ENCODE data around the gene TWIST2.

TWIST2 gene

DNA sequence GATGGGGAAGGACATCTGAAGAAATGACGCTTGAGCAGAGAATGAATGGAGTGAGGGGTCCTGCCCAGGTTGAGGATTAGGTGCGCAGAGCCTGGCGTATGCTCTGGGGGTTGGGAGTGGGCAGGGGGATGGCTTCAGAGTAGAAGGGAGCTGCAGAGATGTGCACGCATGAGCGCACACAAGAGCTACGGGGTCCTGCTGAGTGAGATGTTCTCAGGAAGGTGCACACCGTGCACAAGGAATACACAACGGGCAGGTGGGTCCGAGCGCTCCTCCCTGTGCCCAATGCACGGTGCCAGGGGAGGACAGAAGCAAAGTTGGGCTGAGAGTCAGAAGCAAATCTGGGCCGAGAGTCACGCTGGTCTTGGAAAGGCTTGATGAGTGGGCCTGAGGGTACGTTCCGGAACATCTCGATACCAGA lies 25.5 kb downstream of the TWIST2 start:
- no peak for DNase-seq (ENCODE audit: low spot score)

DNA sequence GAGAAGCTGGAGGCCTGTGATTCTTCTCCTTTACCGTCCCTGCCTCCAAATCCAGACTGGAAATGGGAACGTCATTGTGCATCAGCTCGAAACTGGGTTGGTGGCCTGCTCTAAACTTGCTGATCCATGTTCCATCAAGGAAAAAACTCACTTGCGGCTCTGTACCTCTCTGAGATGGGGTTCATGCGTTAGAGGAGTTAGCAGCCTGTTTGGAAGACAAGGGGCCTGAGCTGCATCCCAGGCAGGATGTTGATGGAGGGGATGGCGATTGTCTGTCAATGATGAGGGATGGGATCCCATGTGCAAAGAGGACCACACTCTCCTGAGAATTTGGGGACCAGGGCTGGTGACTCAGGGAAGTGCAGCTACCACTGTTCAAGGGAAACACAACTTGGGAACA lies 26.0 kb downstream of the TWIST2 start:
- DNase-seq (ENCODE audit: low spot score): no peak

DNA sequence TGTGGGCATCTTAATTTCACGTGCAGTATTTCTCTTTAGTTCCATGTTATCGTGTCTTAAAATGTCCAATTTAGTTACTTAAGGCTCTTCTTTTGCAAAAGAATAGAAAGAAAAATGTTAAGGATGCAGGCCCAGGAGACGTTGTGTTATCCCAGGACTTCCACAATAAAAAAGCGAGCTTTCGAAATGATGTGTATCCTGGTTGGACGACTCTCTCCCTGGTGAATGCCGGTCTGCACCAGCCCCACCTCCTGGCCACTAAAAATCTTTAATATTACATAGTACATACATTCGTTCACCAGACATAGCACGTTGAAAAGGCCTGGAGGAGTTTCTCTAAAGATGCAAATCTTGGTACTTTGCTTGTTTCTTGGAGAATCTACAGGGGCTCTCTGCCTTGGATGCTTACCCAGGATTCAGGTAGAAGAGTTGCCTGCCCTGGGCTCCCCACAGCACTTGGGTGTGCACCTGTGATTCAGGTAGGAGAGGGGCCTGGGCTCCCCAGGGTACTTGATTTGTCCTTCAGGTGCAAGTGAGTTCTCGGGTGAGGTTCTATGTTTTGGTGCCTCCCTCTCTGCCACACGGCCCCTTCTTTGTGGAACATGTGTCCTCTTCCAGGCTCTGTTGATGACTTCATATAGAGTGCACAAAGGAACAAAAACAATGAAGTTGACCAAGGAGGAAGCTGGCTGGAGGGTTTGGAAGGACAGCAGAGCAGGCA lies 26.6 kb downstream of the TWIST2 start:
- no peak for DNase-seq (ENCODE audit: low spot score)

DNA sequence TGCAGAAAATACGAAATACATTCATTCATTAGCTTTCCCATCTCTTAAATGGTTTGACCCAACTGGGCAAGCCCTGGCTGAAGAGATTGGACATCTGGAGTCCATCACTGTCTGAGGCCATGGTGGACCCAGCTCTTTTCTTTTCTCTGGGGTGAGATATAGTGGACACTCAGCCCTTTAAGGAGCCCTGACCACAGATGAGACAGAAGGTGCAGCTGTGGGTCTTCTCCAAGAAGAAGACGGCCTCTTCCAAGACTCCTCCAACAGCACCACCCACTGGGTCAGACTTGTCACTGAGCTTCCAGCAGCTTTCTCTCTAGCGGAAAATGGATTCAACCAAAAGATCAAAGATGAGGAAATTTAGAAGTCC lies 27.2 kb downstream of the TWIST2 start:
- DNase-seq (ENCODE audit: low spot score): peak; percentile 47

DNA sequence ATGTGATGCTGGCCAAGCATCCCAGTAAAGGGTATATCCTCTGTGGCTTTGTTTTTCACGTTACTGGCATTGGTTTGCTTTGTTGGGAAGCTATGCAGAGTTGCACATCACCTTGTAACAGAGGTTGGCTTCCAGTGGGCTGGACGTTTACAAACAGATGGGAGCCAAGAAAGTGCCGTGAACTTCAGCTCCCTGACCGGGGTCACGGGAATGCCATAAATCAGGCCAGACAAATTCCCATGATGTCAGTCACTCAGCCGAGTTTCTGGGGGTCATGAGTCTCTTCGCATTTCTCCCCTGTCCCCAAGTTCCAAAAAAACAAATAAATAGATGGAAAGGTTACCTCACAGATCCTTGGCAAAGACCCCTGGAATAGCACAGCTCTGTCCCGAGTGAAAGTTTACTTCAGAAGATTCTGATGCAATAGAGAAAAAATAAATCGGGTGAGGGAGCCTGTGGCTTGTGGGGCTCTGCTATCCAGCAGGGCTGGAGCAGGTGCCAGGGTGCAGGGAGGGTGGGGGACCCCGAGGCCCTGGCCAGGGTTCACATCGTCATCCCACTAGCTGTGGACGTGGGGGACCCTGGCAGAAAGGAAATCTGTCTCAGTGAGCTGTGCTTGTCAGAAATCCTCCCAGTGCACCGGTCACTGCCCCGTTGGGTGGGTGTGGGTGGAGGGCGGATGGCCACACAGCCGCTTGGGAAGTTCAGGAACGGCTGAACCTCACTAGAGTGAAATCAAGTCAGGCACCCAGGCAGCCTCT lies 27.8 kb downstream of the TWIST2 start:
- DNase-seq (ENCODE audit: low spot score): peak; percentile 16

DNA sequence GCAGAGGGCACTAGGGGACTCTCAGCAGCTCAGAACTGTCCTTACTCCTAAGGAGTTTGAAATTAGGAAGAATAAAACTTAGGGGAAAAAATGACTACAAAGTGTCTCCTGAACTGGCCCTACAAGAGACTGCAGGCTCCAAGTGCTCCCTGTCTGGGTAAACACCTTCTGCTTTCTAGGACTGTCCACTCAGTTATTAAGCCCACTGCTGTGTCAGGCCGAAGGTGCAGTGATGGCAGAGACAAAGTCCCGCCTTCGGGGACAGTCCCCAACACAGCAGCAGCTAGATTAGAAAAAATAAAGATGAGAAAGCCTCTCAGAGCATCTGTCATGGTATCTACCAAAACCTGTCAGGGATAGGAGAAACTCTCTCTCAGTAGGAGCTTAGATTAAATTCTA lies 28.3 kb downstream of the TWIST2 start:
- DNase-seq (ENCODE audit: low spot score): no peak

DNA sequence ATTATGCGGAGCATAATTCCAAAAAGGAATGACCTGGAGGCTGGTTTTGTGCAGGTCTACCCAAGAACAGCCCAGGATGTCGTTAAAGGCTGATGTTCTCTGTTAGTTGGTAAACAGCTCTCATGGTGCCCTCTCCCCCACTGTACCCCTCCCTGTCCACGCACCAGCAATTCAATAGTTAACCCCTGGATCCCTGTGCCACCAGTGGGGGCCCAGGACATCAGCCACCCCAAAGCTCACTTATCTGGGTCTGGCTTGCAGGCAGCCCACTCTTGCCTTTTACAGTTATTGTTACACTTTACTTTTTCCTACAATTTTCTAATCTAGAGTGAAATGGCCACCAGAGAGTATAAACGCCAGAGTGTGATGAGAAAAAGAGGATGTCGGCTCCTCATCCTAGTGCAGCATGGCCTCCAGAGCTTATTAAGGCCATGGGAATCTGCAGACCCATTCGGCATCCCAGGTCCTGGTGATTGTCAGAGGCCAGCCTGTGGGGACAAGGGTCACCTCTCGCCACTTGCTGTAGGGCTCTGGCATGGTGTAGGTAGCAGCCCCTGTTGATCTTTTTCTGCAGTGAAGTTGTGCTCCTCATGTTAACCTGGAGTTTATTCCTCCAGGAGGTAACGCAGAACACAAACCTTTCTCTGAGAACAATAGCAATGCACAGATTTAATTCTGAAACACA lies 30.3 kb downstream of the TWIST2 start:
- no peak for DNase-seq (ENCODE audit: low spot score)

DNA sequence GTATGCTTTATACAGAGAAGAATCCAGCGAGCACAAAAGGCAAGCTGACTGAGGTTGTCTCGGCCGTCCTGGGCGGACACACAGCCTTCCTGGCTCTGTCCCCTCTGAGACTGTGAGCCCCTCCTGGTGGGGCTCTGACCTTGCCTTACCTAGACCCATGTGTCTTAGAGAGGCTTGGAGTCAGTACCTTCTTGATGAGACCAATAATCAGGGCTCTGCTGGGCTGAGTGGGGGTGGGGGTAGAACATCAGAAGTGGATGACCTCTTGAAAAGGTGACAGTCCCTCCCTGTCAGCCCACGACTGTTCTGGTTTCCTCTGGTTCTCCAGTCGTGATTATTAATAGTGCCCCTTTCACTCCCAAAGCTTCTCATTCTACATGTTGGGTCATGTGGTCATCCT lies 31.2 kb downstream of the TWIST2 start:
- DNase-seq (ENCODE audit: low spot score): no peak

DNA sequence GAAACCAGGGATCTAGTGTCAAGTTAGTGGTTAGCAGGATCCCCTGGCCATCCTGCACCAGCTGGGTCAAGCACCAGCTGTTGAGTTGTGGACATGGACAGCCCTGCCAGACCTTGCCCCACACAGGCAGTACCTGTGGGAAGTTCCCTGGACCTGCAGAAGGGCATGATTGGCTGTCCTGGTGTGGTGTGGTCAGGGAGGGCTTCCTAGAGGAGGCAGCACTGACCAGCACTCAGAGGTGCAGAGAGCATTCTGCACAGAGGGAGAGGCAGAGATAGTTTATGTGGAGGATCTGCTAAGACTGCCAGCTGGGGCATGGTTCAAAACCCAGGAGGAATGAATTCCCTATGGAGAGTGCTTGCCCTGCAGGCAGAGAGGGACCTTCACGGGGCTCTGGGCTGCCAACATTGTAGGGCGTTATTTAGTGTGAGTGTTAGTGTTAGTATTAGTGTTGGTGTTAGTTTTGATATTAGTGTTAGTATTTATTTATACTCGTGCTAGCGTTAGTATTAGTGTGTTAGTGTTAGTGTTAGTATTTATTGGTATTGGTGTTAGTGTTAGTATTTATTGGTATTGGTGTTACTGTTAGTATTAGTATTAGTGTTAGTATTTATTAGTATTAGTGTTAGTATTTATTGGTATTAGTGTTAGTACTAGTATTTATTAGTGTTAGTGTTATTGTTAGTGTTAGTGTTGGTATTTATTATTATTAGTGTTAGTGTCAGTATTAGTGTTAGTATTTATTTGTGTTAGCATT lies 31.9 kb downstream of the TWIST2 start:
- no peak for DNase-seq (ENCODE audit: low spot score)

DNA sequence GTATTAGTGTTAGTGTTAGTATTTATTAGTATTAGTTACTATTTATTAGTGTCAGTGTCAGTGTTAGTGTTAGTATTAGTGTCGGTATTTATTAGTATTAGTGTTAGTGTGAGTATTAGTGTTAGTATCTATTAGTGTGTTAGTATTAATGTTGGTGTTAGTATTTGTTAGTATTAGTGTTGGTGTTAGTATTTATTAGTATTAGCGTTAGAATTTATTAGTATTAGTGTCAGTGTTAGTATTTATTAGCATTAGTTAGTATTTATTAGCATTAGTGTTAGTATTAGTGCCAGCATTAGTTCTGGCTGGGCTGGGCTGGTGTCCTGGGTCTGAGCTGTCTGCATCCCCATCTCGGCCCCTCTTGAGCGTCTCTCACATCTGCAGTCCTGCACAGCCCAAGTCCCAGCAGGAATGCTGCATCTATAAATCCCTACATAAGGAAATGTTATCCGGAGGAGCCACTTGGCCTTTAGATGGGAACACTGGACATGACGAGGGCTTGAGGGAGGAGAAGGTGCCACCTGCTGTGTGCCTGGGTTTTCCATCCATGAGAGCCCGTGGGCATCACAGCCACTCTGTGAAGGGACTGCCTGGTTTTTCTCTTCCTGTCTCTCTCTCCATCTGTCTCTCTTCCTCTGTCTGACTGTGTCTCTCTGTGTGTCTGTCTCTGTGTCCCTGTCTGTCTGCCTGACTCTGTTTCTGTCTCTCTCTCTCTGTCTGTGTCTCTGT lies 33.6 kb downstream of the TWIST2 start:
- DNase-seq (ENCODE audit: low spot score): no peak

DNA sequence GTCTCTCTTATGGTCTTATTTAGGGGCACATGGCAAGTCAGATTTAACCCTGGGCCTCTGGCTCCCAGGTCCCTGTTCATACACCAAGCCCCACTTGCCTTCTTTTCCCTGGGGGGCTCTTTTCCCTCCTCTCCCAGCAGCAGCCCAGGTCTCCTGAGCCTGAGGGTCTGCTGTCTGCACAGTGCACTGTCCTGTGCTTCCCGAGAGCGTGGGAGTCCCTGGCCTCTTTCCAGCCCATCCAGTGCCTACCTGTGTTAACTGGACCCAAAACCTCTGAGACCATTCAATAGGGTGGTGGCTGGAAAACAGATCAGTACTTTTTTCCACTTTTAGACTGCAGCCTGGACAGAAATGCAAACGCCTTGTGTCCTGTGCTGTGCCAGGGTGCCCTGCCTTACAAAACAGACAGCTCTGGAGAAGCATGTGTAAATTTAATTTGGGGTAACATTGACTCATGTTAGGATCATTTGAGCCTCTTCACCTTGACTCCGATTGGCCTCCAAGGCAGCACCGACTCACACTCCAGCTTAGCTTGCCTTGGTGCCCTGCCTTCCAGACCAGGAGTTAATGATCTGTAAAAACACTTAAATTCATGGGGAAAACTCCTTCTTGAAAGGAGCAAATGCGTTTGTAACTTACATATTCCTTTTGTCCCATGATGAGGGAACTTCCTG lies 34.3 kb downstream of the TWIST2 start:
- peak; percentile 16 for DNase-seq (ENCODE audit: low spot score)

DNA sequence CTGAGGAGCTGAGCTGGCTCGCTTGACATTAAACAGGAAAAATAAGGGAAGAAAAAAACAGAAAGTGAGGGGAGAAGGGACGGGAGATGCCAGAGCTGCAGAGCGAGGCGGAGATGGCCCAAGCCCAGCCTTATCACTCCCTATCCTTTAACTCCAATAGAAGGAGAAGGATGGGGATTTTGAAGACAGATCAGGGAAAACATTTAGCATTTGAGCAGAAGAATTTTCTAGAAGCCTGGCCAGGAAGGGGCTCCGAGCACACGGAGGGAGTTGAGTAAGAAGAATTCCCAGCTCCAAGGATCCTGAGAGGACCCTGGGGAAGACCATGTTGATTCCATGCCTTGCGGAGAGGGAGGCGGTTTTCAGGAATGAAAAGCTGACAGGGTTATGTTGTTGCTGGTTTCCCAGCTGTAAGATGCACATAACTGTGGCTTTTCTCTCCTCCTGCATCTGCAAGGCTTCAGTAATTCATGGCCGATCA lies 35.6 kb downstream of the TWIST2 start:
- no peak for DNase-seq (ENCODE audit: low spot score)

DNA sequence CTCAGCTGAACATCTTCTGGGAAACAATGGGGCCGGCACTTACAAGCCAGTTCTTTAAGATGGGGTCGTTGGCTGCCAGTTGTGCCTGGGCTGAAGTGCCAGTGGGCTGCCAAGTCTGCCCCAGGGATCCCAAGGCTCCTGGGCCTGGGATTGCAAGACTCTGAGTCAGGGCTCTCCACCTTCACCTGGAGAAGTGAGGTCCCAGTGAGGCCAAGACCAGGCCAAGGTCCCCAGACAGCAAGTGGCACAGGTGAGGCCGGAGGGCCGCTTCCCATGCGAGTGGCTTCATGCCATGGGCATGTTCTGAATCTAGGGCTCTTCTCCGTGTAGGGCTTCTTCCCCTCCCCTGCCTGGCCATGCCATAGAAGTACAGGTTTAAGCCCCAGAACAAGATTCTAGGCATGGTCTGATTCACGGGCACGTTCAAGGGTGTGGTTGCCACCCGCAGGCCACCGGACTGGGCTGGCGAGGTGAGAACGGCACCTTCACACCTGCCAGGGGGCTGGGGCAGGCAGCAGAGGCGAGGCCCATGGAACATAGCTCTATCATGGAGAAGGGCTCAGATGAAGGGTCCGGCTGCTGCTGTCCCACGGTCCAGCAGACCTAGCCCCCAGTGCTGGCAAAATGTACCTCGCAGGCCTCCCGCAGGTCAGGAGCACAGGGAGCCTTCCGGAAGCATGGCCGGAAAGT lies 36.4 kb downstream of the TWIST2 start:
- DNase-seq (ENCODE audit: low spot score): no peak

DNA sequence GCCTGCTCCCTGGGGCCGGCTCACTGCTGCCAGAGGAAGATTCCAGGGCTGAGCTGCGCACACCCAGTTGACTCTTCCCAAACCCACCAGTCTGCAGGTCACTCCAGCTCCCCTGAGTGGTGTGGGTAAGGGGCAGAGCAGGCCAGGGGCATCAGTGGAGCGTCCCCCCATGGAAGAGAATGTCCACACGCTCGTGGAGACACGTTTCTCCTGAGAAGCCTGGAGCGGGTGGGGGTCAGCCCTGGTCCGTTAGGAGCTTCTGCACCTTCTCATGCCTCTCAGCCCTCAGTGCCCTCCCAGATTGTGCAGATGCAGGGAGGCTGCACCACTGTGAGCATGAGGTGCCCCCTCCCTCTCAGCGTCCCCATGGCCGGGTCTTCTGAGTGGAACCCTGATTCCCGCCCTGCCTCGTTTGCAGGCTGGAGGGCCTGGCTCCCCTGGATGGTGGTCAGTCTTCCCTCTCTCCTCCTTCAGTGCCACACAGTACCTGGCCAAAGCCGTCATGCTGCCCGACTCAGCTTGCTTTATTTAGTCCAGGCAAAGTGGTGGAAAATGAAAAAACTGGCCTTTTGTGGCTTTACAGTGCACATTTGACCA lies 37.0 kb downstream of the TWIST2 start:
- DNase-seq (ENCODE audit: low spot score): no peak

DNA sequence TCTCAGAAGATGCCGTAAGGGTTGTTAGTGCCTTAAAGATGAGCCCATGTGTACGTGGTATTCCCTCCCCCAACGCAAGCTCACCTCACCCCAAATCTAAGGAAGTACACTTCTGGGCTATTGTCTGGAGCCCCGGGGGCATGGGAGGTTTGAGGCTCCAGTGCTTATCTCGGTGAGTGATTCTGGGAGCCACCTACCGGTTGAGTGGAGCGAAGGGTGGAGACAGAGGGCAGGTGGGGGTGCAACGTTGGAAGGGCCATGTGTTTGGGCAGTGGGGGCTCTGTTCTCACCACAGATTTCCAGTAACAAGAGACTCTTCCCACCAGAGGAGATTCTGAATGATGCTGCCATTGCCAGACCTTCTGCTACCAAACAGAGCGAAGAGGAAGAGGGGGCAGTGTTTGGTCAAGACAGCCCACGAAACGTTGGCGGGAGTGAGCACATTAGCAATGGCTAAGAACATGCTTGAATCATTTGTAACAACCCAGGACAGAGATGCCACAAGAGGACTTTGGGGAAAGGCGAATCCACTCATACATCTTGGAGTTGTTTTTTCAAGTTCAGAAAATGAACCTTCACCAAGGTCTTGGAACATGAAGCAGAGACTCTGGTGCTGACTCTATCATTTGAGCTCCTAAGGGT lies 38.7 kb downstream of the TWIST2 start:
- DNase-seq (ENCODE audit: low spot score): no peak

DNA sequence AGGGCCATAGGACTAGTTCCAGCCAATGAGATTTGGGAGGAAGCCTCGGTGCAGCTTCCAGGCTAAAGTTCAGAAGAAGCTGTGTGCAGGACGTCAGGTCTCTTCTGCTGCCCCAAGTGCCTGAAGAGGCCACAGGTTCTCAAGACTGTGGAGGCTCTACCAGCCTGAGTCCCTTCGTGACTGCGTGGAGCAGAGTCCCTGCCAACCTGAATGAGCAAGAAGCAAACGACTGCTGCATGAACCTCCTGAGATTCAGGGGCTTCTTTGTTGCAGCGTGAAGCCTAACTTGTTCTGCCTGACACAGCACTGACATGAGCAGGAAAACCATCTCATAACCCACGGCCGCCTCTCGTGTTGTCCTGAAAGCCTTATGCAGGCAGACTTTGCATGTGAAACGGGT lies 39.7 kb downstream of the TWIST2 start:
- DNase-seq (ENCODE audit: low spot score): no peak

DNA sequence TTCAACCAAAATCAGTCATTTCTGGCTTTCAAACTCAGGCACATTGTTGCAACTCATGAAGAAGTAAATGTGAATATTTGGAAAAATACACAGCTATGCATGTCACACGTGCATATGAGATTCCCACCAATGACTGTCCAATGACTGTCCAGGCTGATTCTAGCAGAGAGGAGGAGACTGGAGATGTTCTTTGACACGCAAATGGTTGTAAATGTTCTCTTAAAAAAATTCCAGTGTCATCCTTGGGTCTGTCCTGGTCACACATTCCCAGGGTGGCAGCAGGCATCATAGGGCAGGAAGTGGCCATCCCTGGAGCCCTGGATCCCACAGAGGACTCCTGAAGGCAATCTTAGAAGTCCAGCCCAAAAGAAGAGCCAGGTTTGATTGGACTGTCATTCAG lies 40.9 kb downstream of the TWIST2 start:
- no peak for DNase-seq (ENCODE audit: low spot score)

DNA sequence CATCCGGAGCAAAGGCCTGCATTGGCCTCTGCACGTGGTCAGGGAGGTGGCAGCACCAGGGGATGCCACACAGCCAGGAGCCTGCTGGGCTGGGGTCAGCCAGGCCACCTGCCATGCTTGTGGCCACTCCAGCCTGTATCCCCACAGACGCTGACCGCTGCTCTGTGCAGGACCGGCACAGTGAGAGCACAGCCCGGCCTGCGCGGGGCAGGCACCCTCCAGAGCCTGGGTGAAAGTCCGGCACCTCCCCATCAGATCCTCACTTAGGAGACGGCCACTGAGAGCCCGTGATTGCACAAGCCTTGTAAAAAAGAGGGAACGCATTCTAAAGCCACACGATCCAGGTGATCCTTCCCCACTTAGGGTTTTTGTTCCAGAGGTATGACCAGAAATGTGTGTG lies 42.2 kb downstream of the TWIST2 start:
- DNase-seq (ENCODE audit: low spot score): no peak

DNA sequence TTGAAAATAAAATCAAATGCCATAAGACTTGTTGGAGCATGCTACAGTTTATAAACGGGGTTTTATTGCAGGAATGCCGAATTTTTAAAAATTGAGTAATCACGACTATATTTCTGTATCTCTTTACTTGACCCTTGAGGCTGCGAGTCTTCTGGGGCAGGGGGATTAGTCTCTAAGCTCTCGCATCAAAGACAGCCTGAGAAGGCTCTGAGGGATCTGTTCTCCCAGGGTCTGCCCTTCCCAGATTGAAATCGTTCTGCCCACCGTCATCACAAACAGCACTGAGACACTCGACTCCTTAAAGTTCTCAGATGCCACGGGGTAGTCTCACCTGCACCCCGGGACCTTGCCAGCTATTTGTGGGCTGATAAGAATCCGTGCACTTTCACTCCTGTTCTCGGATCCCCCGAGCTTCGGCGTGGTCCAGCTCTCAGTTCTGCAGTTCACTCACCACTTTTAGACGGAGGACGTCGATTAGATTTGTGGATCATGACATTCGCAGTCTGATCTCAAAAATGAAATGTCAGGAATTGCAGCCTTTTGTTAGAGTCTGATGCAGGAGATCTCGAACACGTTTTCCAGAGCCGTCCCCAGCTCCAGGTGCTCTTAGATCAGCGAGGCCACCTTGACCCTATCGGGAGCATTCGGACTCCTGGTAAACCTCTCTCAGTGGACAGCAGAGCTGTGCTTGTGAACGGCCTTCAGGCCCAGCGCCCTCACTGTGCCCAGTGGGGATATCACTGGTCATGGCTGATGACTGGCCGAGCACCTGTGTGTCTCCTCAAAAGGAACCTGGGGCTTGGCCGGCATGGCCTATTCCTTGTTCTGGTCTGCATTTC lies 43.0 kb downstream of the TWIST2 start:
- no peak for DNase-seq (ENCODE audit: low spot score)

All from AG08396 (cell line).